ENCODE measurements around the gene CAMTA1.

- no peak for TF ChIP-seq ZNF404 (tag by site-specific recombination; IDR thresholded peaks at IDR 0.05)
- TF ChIP-seq ZNF211 (tag by site-specific recombination; IDR thresholded peaks at IDR 0.05; ENCODE audit: low read depth) = no peak
- TF ChIP-seq ZNF610 (tag by site-specific recombination; IDR thresholded peaks at IDR 0.05; ENCODE audit: borderline replicate concordance) = no peak
- TF ChIP-seq ZNF626 (tag by site-specific recombination; IDR thresholded peaks at IDR 0.05) = no peak
- TF ChIP-seq, protein P1, sequence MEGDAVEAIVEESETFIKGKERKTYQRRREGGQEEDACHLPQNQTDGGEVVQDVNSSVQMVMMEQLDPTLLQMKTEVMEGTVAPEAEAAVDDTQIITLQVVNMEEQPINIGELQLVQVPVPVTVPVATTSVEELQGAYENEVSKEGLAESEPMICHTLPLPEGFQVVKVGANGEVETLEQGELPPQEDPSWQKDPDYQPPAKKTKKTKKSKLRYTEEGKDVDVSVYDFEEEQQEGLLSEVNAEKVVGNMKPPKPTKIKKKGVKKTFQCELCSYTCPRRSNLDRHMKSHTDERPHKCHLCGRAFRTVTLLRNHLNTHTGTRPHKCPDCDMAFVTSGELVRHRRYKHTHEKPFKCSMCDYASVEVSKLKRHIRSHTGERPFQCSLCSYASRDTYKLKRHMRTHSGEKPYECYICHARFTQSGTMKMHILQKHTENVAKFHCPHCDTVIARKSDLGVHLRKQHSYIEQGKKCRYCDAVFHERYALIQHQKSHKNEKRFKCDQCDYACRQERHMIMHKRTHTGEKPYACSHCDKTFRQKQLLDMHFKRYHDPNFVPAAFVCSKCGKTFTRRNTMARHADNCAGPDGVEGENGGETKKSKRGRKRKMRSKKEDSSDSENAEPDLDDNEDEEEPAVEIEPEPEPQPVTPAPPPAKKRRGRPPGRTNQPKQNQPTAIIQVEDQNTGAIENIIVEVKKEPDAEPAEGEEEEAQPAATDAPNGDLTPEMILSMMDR (tag by site-specific recombination; IDR thresholded peaks at IDR 0.05) = no peak
- no peak for TF ChIP-seq ZNF391 (tag by site-specific recombination; IDR thresholded peaks at IDR 0.05; ENCODE audit: borderline replicate concordance, low read depth)
- TF ChIP-seq ZFP37 (tag by site-specific recombination; IDR thresholded peaks at IDR 0.05) = no peak
- no peak for TF ChIP-seq RBAK (tag by site-specific recombination; IDR thresholded peaks at IDR 0.05)
- TF ChIP-seq YY1 (tag by site-specific recombination; IDR thresholded peaks at IDR 0.05) = no peak
Observed at GRCh38 chr1:7535016-7535415, 749.8 kb downstream of the CAMTA1 start.

Measured in HEK293 (cell line).